HFFc6 (cell line): ENCODE measurements around the gene NDUFAF3. TPM values are rescaled to one million over a fixed set of nuclear protein-coding genes. Genes with fewer than 3 reads are reported as not detected.

ENCODE experiments used
- DNase-seq: peaks from one replicate; pipeline ENCODE4 v3.0.0-alpha.2; 2018
- H3K27ac Mint-ChIP-seq: 2 replicates; pipeline ENCODE4 v1.8.0; 2020; ENCODE audit warnings: mild to moderate bottlenecking, mixed read lengths
- H3K27me3 Mint-ChIP-seq: 2 replicates; pipeline ENCODE4 v1.8.0; 2021; ENCODE audit warnings: mild to moderate bottlenecking, moderate library complexity, mixed read lengths; ENCODE audit not compliant: insufficient read depth
- H3K36me3 Mint-ChIP-seq: 2 replicates; pipeline ENCODE4 v1.8.0; 2021; ENCODE audit warnings: low read depth, mixed read lengths
- H3K4me1 Mint-ChIP-seq: 2 replicates; pipeline ENCODE4 v1.8.0; 2020; ENCODE audit warnings: low read depth, mixed read lengths
- H3K4me3 Mint-ChIP-seq: 2 replicates; pipeline ENCODE4 v1.8.0; 2020; ENCODE audit warnings: mild to moderate bottlenecking, moderate library complexity, mixed read lengths
- H3K9me3 Mint-ChIP-seq: 2 replicates; pipeline ENCODE4 v1.8.0; 2020; ENCODE audit warnings: mild to moderate bottlenecking, mixed read lengths
- CTCF ChIP-seq: fragments of 200-600 bp; sonication (generic); IDR thresholded peaks from 2 replicates; pipeline ENCODE4 v1.5.0; 2021; ENCODE audit warnings: antibody characterized with exemption, mild to moderate bottlenecking
- total RNA-seq, 6 experiments: library from RNA; stranded (reverse); fragmentation: NEBNext Ultra II Directional; extraction: Animal tissue kit (Norgen Biotek cat#: 25700); gene quantifications; 2 replicates in 1 of 6; 3 replicates in 5 of 6; pipeline ENCODE4 v1.2.3, GENCODE V29; 2021

Gene NDUFAF3
- total RNA-seq, 6 experiments from 2014 or later = 129 to 164 (median 153) TPM

GRCh38 chr3:49029563-49029884 is 7.6 kb downstream of the NDUFAF3 start:
- no peak for DNase-seq
- peaks cover 63% of the 10 kb centered on the region for H3K4me1 Mint-ChIP-seq
- H3K36me3 Mint-ChIP-seq = peaks cover 57% of the 10 kb centered on the region
- H3K4me3 Mint-ChIP-seq = peak overlapping the region; percentile 95
- no peak for TF ChIP-seq CTCF
- H3K27ac Mint-ChIP-seq = peak overlapping the region; percentile 92
- peaks cover 3% of the 10 kb centered on the region; the same call in 1 of the 2 replicates for H3K9me3 Mint-ChIP-seq
- peaks cover 14% of the 10 kb centered on the region for H3K27me3 Mint-ChIP-seq

DNA sequence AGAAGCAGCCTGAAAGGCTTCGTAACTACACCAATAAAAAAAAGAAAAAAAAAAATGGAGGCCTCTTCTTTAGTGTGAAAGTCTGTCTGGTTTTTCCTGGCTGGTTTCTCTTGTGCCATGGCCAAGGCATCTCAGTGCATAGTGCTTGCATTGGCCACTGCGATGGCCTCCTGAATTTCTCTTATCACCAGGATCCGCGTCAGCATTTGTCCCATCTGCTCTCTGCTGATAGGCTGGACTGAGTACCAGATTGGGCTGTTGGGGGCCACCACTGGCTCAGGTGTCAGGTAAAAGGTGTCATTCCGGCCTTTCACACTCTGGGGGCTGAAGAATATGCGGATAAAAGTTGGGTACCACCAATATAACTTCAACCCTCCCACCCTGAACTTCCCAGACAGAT is 8.4 kb downstream of the NDUFAF3 start:
- Mint-ChIP-seq H3K27me3 (peaks cover 16% of the 10 kb centered on the region), H3K4me3 (no peak overlapping the region), H3K36me3 (peaks cover 58% of the 10 kb centered on the region), H3K27ac (peak overlapping the region; percentile 92), H3K4me1 (peaks cover 55% of the 10 kb centered on the region), H3K9me3 (peaks cover 3% of the 10 kb centered on the region; the same call in 1 of the 2 replicates)
- no peak for TF ChIP-seq CTCF
- no peak for DNase-seq

- DNase-seq = no peak
- Mint-ChIP-seq H3K4me1 (peaks cover 36% of the 10 kb centered on the region), H3K4me3 (no peak overlapping the region), H3K36me3 (peaks cover 35% of the 10 kb centered on the region), H3K9me3 (peaks cover 3% of the 10 kb centered on the region; the same call in 1 of the 2 replicates), H3K27me3 (peaks cover 11% of the 10 kb centered on the region), H3K27ac (peak overlapping the region; percentile 23)
- TF ChIP-seq CTCF = no peak
Measured at GRCh38 chr3:49032646-49033304, 10.9 kb downstream of the NDUFAF3 start.

GRCh38 chr3:49034650-49035049 is 12.7 kb downstream of the NDUFAF3 start:
- Mint-ChIP-seq H3K36me3 (peaks cover 19% of the 10 kb centered on the region), H3K27ac (no peak overlapping the region; the same call in 1 of the 2 replicates), H3K4me3 (no peak overlapping the region), H3K4me1 (peaks cover 18% of the 10 kb centered on the region), H3K9me3 (no peaks in the 10 kb centered on the region), H3K27me3 (peaks cover 5% of the 10 kb centered on the region)
- no peak for TF ChIP-seq CTCF
- no peak for DNase-seq

DNA sequence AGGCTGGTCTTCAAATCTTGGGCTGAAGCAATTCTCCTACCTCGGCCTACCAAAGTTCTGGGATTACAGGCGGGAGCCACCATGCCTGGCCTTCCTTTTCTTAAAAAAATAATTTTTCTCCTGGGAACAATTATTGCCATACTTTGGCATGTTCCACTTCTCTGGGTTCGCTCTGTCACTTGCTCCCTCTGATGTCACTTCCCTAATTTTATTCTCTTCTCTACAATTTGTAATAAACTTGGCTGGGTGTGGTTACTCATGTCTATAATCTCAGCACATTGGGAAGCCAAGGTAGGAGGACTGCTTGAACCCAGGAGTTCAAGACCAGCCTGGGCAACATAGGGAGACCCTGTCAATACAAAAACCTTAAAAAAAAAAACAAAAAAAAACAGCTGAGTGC is 13.4 kb downstream of the NDUFAF3 start:
- Mint-ChIP-seq H3K4me1 (peaks cover 15% of the 10 kb centered on the region), H3K9me3 (no peaks in the 10 kb centered on the region), H3K27me3 (peaks cover 5% of the 10 kb centered on the region), H3K36me3 (peaks cover 19% of the 10 kb centered on the region), H3K27ac (no peak overlapping the region), H3K4me3 (no peak overlapping the region)
- no peak for TF ChIP-seq CTCF
- no peak for DNase-seq
